OCI-LY3 (cell line): Measurements from ENCODE around the gene MCTP2.

ENCODE experiments used
- EZH2phosphoT487 ChIP-seq: fragments of 200-600 bp; shearing (Covaris generic); IDR thresholded peaks from 2 replicates; pipeline ENCODE4 v1.6.1; 2018; ENCODE audit warnings: antibody characterized with exemption, mixed run types, low read depth
- TF ChIP-seq, protein P1 (sequence below): fragments of 200-600, 300-600 bp; sonication (generic); IDR thresholded peaks from 2 replicates; pipeline ENCODE4 v1.5.1; 2014; ENCODE audit warnings: antibody characterized with exemption, low read length, low read depth

DNA sequence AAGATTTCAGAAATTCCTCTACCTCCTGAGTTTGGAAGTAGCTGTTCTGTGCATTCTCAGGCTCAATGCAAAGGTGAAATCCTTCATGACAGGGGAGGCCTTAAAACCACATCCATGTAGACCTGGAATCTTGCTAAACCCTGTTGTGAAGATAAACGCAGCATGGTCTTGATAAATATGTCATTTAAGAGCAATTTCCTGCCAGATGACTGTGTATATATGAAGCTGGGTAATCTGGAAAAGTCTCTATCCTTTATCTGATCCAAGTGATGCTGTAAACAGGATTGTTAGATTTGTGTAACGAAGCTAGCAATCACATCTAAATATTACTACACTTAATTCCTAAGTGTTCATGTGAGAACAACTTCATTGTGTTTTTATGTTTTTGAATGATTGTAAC lies 9.1 kb downstream of the MCTP2 start:
- TF ChIP-seq, protein P1, sequence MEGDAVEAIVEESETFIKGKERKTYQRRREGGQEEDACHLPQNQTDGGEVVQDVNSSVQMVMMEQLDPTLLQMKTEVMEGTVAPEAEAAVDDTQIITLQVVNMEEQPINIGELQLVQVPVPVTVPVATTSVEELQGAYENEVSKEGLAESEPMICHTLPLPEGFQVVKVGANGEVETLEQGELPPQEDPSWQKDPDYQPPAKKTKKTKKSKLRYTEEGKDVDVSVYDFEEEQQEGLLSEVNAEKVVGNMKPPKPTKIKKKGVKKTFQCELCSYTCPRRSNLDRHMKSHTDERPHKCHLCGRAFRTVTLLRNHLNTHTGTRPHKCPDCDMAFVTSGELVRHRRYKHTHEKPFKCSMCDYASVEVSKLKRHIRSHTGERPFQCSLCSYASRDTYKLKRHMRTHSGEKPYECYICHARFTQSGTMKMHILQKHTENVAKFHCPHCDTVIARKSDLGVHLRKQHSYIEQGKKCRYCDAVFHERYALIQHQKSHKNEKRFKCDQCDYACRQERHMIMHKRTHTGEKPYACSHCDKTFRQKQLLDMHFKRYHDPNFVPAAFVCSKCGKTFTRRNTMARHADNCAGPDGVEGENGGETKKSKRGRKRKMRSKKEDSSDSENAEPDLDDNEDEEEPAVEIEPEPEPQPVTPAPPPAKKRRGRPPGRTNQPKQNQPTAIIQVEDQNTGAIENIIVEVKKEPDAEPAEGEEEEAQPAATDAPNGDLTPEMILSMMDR = no peak
- TF ChIP-seq EZH2phosphoT487 = no peak
